Measurements from ENCODE around the gene MSX2.

- TF ChIP-seq CTCF (IDR thresholded peaks at IDR 0.05) = no peak
- no peak for TF ChIP-seq EZH2 (IDR thresholded peaks at IDR 0.05; ENCODE audit: borderline replicate concordance, insufficient read depth, low read depth, low read length, poor library complexity, severe bottlenecking)
Observed at GRCh38 chr5:174690271-174690670, 34.1 kb upstream of the MSX2 start.
